IMR-90 (cell line): ENCODE results near the gene WASF3. TPM values are rescaled to one million over a fixed set of nuclear protein-coding genes. Genes with fewer than 3 reads are reported as not detected.

Experiments
- ATAC-seq: fragments of 200-7000 bp; cut with Tn5 transposase; 2 replicates; pipeline ENCODE4 v1.9.1; 2020; ENCODE audit warnings: low read depth, mild to moderate bottlenecking, moderate library complexity
- BruUV-seq: library from RNA; stranded (reverse); fragments of 400-500 nt; replicated peaks from 2 replicates; lab custom pipeline; 2021; lab: Mats Ljungman, UMichigan
- CTCF ChIA-PET: fragments of 300-600 bp; formaldehyde crosslinking; extraction: SDS; loops from one replicate; lab custom pipeline; 2021; ENCODE audit warnings: antibody characterized with exemption; lab: Yijun Ruan, JAX
- POLR2A ChIA-PET: fragments of 300-600 bp; sonication (Branson Sonifier 250); formaldehyde crosslinking; loops from one replicate; lab custom pipeline; 2022; ENCODE audit warnings: antibody characterized with exemption; ENCODE audit not compliant: unreplicated experiment; lab: Charles Lee
- DNase-seq: peaks from one replicate; pipeline ENCODE4 v3.0.0; 2013
- H2AFZ ChIP-seq: replicated peaks from 2 replicates; pipeline ENCODE3; 2013; ENCODE audit warnings: low read length, mild to moderate bottlenecking; ENCODE audit not compliant: poor library complexity
- H2AK5ac ChIP-seq: 2 replicates; pipeline ENCODE4 v1.6.1; 2013; ENCODE audit warnings: low read depth, low read length, inconsistent platforms
- H2AK9ac ChIP-seq: replicated peaks from 2 replicates; pipeline ENCODE3; 2013; ENCODE audit warnings: mild to moderate bottlenecking, low read depth, low read length, moderate library complexity; ENCODE audit not compliant: poor library complexity
- H2BK120ac ChIP-seq: 2 replicates; pipeline ENCODE4 v1.6.1; 2013; ENCODE audit warnings: low read depth, low read length, inconsistent platforms
- H2BK15ac ChIP-seq: 3 replicates; pipeline ENCODE4 v1.6.1; 2013; ENCODE audit warnings: low read depth, low read length, inconsistent platforms
- H2BK20ac ChIP-seq: 2 replicates; pipeline ENCODE4 v1.6.1; 2013; ENCODE audit warnings: low read depth, mild to moderate bottlenecking, inconsistent platforms, low read length, moderate library complexity
- H2BK5ac ChIP-seq: 2 replicates; pipeline ENCODE4 v1.6.1; 2013; ENCODE audit warnings: mild to moderate bottlenecking, low read depth, low read length, inconsistent platforms; ENCODE audit not compliant: poor library complexity, severe bottlenecking
- H3K14ac ChIP-seq: replicated peaks from 2 replicates; pipeline ENCODE4 v1.6.1; 2013; ENCODE audit warnings: low read depth, low read length, inconsistent platforms
- H3K18ac ChIP-seq: 2 replicates; pipeline ENCODE4 v1.6.1; 2013; ENCODE audit warnings: low read depth, low read length, control low read depth
- H3K23ac ChIP-seq: 2 replicates; pipeline ENCODE4 v1.6.1; 2013; ENCODE audit warnings: low read depth, low read length, inconsistent platforms
- H3K27ac ChIP-seq: 2 replicates; pipeline ENCODE4 v1.5.1; 2013; ENCODE audit warnings: mild to moderate bottlenecking, control low read depth, low read length; ENCODE audit not compliant: insufficient read depth
- H3K27me3 ChIP-seq: 2 replicates; pipeline ENCODE4 v1.6.1; 2013; ENCODE audit warnings: low read length; ENCODE audit not compliant: control insufficient read depth, insufficient read depth
- H3K36me3 ChIP-seq: 2 replicates; pipeline ENCODE4 v1.6.1; 2013; ENCODE audit warnings: low read length, mixed read lengths; ENCODE audit not compliant: control insufficient read depth, insufficient read depth
- H3K4ac ChIP-seq: 2 replicates; pipeline ENCODE4 v1.6.1; 2013; ENCODE audit warnings: low read depth, low read length, inconsistent platforms
- H3K4me1 ChIP-seq: 2 replicates; pipeline ENCODE4 v1.6.1; 2013; ENCODE audit warnings: low read length, mixed read lengths; ENCODE audit not compliant: control insufficient read depth, insufficient read depth
- H3K4me2 ChIP-seq: 2 replicates; pipeline ENCODE4 v1.6.1; 2013; ENCODE audit warnings: low read depth, mild to moderate bottlenecking, control low read depth, low read length, moderate library complexity
- H3K4me3 ChIP-seq: 2 replicates; pipeline ENCODE4 v1.5.1; 2013; ENCODE audit warnings: low read depth, mild to moderate bottlenecking, control low read depth, low read length, moderate library complexity; ENCODE audit not compliant: insufficient read depth
- H3K56ac ChIP-seq: 2 replicates; pipeline ENCODE4 v1.6.1; 2013; ENCODE audit warnings: low read length, inconsistent platforms; ENCODE audit not compliant: insufficient read depth; ENCODE audit errors: extremely low read depth
- H3K79me1 ChIP-seq, 2 experiments: 2 replicates each; pipeline ENCODE4 v1.6.1; 2013; ENCODE audit warnings: low read length in 2 of 2, inconsistent platforms in 1 of 2, low read depth in 1 of 2
- H3K9ac ChIP-seq: 2 replicates; pipeline ENCODE4 v1.6.1; 2013; ENCODE audit warnings: low read depth, low read length, control low read depth
- H3K9me1 ChIP-seq: 2 replicates; pipeline ENCODE4 v1.6.1; 2013; ENCODE audit warnings: low read length, inconsistent platforms; ENCODE audit not compliant: insufficient read depth
- H3K9me3 ChIP-seq: 2 replicates; pipeline ENCODE4 v1.6.1; 2013; ENCODE audit warnings: low read length; ENCODE audit not compliant: control insufficient read depth, insufficient read depth
- H4K20me1 ChIP-seq: 2 replicates; pipeline ENCODE4 v1.6.1; 2013; ENCODE audit warnings: low read length, inconsistent platforms; ENCODE audit not compliant: insufficient read depth
- H4K5ac ChIP-seq: 2 replicates; pipeline ENCODE4 v1.6.1; 2013; ENCODE audit warnings: mild to moderate bottlenecking, low read depth, low read length, control low read depth
- H4K8ac ChIP-seq, 2 experiments: 2 replicates each; pipeline ENCODE4 v1.6.1; 2013; ENCODE audit warnings: low read depth in 2 of 2, low read length in 2 of 2, control low read depth in 1 of 2, inconsistent platforms in 1 of 2
- H4K91ac ChIP-seq: 2 replicates; pipeline ENCODE4 v1.6.1; 2013; ENCODE audit warnings: low read depth, low read length, inconsistent platforms; ENCODE audit not compliant: insufficient read depth
- BHLHE40 ChIP-seq: fragments of 150-350 bp; IDR thresholded peaks from 2 replicates; pipeline ENCODE4 v1.6.1; 2016; ENCODE audit warnings: mild to moderate bottlenecking, low read depth, low read length
- CEBPB ChIP-seq: IDR thresholded peaks from 2 replicates; pipeline ENCODE4 v1.6.1; 2012; ENCODE audit warnings: low read depth, low read length, improper control_type of control experiment
- MAFK ChIP-seq: IDR thresholded peaks from 2 replicates; pipeline ENCODE4 v1.6.1; 2012; ENCODE audit warnings: low read depth, low read length, improper control_type of control experiment
- MXI1 ChIP-seq: IDR thresholded peaks from 2 replicates; pipeline ENCODE4 v1.6.1; 2012; ENCODE audit warnings: low read depth, mild to moderate bottlenecking, low read length, moderate library complexity, borderline replicate concordance
- RAD21 ChIP-seq: IDR thresholded peaks from 2 replicates; pipeline ENCODE4 v1.6.1; 2012; ENCODE audit warnings: low read length, improper control_type of control experiment
- RCOR1 ChIP-seq: IDR thresholded peaks from 2 replicates; pipeline ENCODE4 v1.6.1; 2012; ENCODE audit warnings: mild to moderate bottlenecking, low read length, improper control_type of control experiment; ENCODE audit not compliant: insufficient replicate concordance
- WGBS, 2 experiments: methylation state at CpG; one replicate each; pipeline versions ENCODE4 v1.1.5 to v1.1.7; 2013; ENCODE audit warnings: missing lambda C conversion rate in 2 of 2; ENCODE audit not compliant: insufficient read length in 1 of 2; ENCODE audit errors: extremely low coverage in 2 of 2; 5-methylcytosine and 5-hydroxymethylcytosine counted together
- dilution Hi-C: fragments of 300-500 bp; cut with HindIII; formaldehyde crosslinking; loops from one replicate; pipeline ENCODE4 v1.14.3; 2018; ENCODE audit warnings: low sequenced_read_pairs; ENCODE audit not compliant: unreplicated experiment
- in situ Hi-C: fragments of 300-500 bp; cut with MboI; formaldehyde crosslinking; loops from 3 replicates; pipeline ENCODE4 v1.14.3; 2019; ENCODE audit warnings: low sequenced_read_pairs, inconsistent platforms, mixed read lengths
- intact Hi-C: fragments of 100-400 bp; cut with micrococcal nuclease; formaldehyde crosslinking; loops from 2 replicates; pipeline ENCODE4 v1.10.0; 2022
- polyA plus RNA-seq, 3 experiments: library from polyadenylated mRNA; depleted of rRNA; stranded (reverse); fragments of >200 nt; gene quantifications; 2 replicates each; pipeline ENCODE4 v1.2.3, GENCODE V29; 2012; ENCODE audit warnings: low replicate concordance in 1 of 3
- total RNA-seq: library from RNA; depleted of rRNA; stranded (reverse); fragments of >200 nt; gene quantifications from 2 replicates; pipeline ENCODE4 v1.2.3, GENCODE V29; 2012
- TF ChIP-seq, protein P1 (sequence below): fragments of 150-350 bp; IDR thresholded peaks from 2 replicates; pipeline ENCODE4 v1.6.1; 2017; ENCODE audit warnings: mild to moderate bottlenecking, antibody characterized with exemption, low read length, low read depth

WASF3 gene
- total and polyA plus RNA-seq, 2 of the 4 experiments (the other 2 are of a cell fraction): 4.3 to 11.4 TPM

DNA sequence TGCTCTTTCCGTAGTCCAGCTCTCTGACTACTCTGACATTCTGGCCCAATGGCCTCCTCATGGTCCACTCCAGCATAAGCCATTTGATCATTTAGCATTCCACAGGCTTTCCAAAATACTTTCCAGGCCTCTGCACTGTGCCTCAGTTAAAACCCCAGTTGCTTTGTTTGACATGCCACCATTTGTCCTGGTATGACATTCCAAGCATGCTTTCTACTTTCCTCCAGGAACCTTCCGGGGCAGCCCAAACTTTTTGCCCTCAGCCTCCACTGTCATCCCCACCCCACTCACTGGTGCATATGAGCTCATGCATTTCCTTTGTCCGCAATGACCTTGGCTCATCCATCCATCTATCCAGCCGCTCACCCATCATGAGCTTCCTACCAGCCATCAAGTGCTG, 41.8 kb upstream of the WASF3 start:
- POLR2A ChIA-PET: no interaction called here
- Histone ChIP-seq H3K36me3 (no peaks in the 10 kb centered on the region), H3K14ac (no peak overlapping the region), H3K4me3 (no peak overlapping the region), H2BK120ac (no peak overlapping the region), H3K4ac (no peak overlapping the region), H3K4me2 (no peak overlapping the region), H3K79me1 (no peaks in the 10 kb centered on the region), H2AFZ (no peak overlapping the region), H2BK5ac (no peak overlapping the region), H3K23ac (no peak overlapping the region), H3K27me3 (peaks cover 13% of the 10 kb centered on the region), H4K8ac (no peak overlapping the region), H4K5ac (no peak overlapping the region), H2BK15ac (no peak overlapping the region), H2AK5ac (no peak overlapping the region), H3K18ac (no peak overlapping the region), H3K9ac (no peak overlapping the region), H3K9me1 (no peaks in the 10 kb centered on the region), H2BK20ac (no peak overlapping the region), H3K56ac (no peak overlapping the region), H4K91ac (no peak overlapping the region), H2AK9ac (no peak overlapping the region), H4K20me1 (no peaks in the 10 kb centered on the region), H3K27ac (no peak overlapping the region), H3K4me1 (no peaks in the 10 kb centered on the region), H3K9me3 (peaks cover 2% of the 10 kb centered on the region; the same call in 1 of the 2 replicates)
- DNase-seq (no peak), ATAC-seq (no peak; the same call in 1 of the 2 replicates)
- BruUV-seq: no TSS peak
- whole genome bisulfite sequencing, 2 experiments: 54% methylated on average over 3 of the region's 4 CpGs; no CpG with 5 or more reads in 1 of the 2 experiments
- in situ Hi-C loops (no loop called here), dilution Hi-C loops (no loop called here), intact Hi-C loops (no loop called here)
- TF ChIP-seq BHLHE40 (no peak), MXI1 (no peak), MAFK (no peak), CEBPB (no peak), RAD21 (no peak), RCOR1 (no peak)
- TF ChIP-seq, protein P1, sequence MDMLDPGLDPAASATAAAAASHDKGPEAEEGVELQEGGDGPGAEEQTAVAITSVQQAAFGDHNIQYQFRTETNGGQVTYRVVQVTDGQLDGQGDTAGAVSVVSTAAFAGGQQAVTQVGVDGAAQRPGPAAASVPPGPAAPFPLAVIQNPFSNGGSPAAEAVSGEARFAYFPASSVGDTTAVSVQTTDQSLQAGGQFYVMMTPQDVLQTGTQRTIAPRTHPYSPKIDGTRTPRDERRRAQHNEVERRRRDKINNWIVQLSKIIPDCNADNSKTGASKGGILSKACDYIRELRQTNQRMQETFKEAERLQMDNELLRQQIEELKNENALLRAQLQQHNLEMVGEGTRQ: no peak
- CTCF ChIA-PET: no interaction called here
